Small intestine (tissue), 7 donors: Measurements from ENCODE around the gene FZR1. TPM values are rescaled to one million over a fixed set of nuclear protein-coding genes. Genes with fewer than 3 reads are reported as not detected.
A peak's percentile ranks its signal among the peaks of the same experiment; 100 is the strongest.

ENCODE experiments used
- DNase-seq, 2 donors: peaks; one replicate each; pipeline versions ENCODE4 v3.0.0 to v3.0.0-alpha.2; 2013
- FAIRE-seq: peaks from 2 replicates; lab custom pipeline; 2012; peaks lifted over from hg19 to GRCh38; lab: Jason Lieb, UNC
- H3K27ac ChIP-seq, 3 donors: one replicate each; pipeline ENCODE4 v1.5.1; 2013; ENCODE audit warnings: low read length in 2 of 3, mild to moderate bottlenecking in 2 of 3, control low read depth in 1 of 3, inconsistent platforms in 1 of 3, low read depth in 1 of 3, moderate library complexity in 1 of 3
- H3K27me3 ChIP-seq, 3 donors: one replicate each; pipeline ENCODE4 v1.6.1; 2013; ENCODE audit warnings: low read length in 3 of 3, inconsistent platforms in 1 of 3; ENCODE audit not compliant: control insufficient read depth in 3 of 3, insufficient read depth in 3 of 3
- H3K36me3 ChIP-seq, 3 donors: one replicate each; pipeline ENCODE4 v1.6.1; 2013; ENCODE audit warnings: low read length in 3 of 3, inconsistent platforms in 1 of 3, low read depth in 1 of 3, mild to moderate bottlenecking in 1 of 3, moderate library complexity in 1 of 3; ENCODE audit not compliant: control insufficient read depth in 3 of 3, insufficient read depth in 2 of 3
- H3K4me1 ChIP-seq, 3 donors: one replicate each; pipeline ENCODE4 v1.6.1; 2013; ENCODE audit warnings: low read length in 2 of 3, inconsistent platforms in 1 of 3, low read depth in 1 of 3, mild to moderate bottlenecking in 1 of 3, moderate library complexity in 1 of 3; ENCODE audit not compliant: control insufficient read depth in 3 of 3, insufficient read depth in 2 of 3
- H3K4me3 ChIP-seq, 3 donors: one replicate each; pipeline ENCODE4 v1.5.1; 2013; ENCODE audit warnings: low read length in 3 of 3, control low read depth in 1 of 3, inconsistent platforms in 1 of 3, low read depth in 1 of 3, mild to moderate bottlenecking in 1 of 3, moderate library complexity in 1 of 3
- H3K9me3 ChIP-seq, 2 donors: one replicate each; pipeline ENCODE4 v1.6.1; 2013; ENCODE audit warnings: low read depth in 1 of 2, low read length in 1 of 2; ENCODE audit not compliant: control insufficient read depth in 2 of 2, insufficient read depth in 1 of 2
- WGBS, 3 donors: extraction: QIAGEN DNeasy Blood & Tissue Kit; methylation state at CpG; one replicate each; pipeline ENCODE4 v1.1.7; 2013; 5-methylcytosine and 5-hydroxymethylcytosine counted together
- polyA plus RNA-seq, 4 donors: library from polyadenylated mRNA; stranded (reverse) in 3 of 4; unstranded in 1 of 4; fragments of 200-250 nt in 3 of 4; fragments of 120-200 nt in 1 of 4; gene quantifications; one replicate each; pipeline versions ENCODE4 v1.2.1 to v1.2.3, GENCODE V29; 2013
- donor health status: healthy with polysubstance abuse.
- donor health status: control.
- donor health status: control.
- donor health status: Bipolar disorder and iron deficiency.
- donor health status: healthy.

Gene FZR1
- polyA plus RNA-seq, 4 donors = 29.5 to 39.0 (median 32.6) TPM

DNA sequence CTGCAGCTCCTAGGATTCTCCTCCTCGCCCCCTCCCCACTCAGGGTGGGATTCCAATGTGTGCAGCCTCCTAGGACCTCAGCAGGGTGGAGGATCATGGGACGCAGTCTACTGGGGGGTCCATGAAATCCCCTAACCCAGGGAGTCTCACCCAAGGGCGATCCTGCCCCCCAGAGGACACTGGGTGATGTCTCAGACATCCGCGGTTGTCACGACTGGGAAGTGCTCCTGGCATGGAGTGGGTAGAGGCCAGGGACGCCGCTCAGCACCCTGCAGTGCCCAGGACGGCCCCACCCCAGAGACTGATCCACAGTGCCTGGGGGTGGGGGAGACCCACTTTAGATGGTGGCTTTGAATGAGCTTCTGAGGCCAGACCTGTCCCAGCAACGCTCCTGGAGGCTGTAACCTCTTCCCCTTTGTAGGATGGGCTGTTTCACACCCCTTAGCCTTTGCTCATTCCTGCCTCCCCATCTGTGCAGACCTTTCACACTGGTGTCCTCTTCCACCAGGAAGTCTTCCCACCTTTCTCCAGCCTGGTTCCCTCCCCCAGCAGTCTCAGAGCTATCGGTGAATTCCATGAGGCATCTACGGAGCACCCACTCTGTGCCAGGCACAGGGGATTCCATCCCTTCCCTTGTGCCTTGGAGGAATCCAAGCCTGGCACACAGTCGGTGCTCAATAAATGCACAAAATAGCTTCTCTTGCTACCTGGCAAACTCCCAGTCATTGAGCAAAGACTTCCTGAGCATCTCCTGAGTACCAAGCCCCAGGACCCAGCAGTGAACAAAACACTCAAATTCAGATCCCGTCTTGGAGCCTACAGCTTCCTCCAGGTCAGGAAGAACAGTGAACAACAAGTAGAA, 36.2 kb upstream of the FZR1 start:
- peaks cover 0 to 28% (median 4%) of the 10 kb centered on the region in 3 donors for H3K4me1 ChIP-seq
- no peak overlapping the region for H3K27ac ChIP-seq
- DNase-seq (no peak), FAIRE-seq (no peak)
- peaks cover 0 to 29% (median 2%) of the 10 kb centered on the region in 3 donors for H3K36me3 ChIP-seq
- H3K27me3 ChIP-seq = peaks cover 0 to 15% (median 0%) of the 10 kb centered on the region in 3 donors
- 53 to 60% (median 58%) methylated on average over 13 to 14 of the region's 14 CpGs for WGBS, 3 donors
- H3K9me3 ChIP-seq = peaks cover 0 to 46% of the 10 kb centered on the region in 2 donors
- no peak overlapping the region for H3K4me3 ChIP-seq

DNA sequence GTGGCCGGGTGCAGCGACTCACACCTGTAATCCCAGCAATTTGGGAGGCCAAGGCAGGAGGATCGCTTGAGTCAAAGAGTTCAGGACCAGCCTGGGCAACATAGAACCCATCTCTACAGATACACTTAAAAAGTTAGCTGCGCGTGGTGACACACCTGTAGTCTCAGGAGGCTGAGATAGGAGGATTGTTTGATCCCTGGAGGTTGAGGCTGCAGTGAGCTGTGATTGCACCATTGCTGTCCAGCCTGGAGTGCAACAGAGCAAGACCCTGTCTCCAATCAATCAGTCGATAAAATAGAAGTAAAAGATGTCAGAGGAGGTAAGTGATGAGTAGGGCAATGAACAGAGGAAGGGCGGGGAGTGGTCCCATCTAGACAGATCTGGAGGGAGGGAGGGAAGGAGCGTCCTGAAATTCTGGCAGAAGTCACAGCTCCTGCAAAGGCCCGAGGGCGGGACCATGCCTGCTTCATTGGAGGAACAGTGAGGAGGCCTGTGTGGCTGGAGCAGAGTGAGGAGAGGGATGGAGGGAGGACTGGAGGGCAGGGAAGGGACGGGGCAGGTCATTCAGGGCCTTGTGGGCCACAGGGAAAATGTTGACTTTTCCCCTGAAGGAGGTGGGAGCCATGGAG, 35.5 kb upstream of the FZR1 start:
- FAIRE-seq (no peak), DNase-seq (no peak)
- Histone ChIP-seq H3K36me3 (peaks cover 0 to 36% (median 2%) of the 10 kb centered on the region in 3 donors), H3K27ac (no peak overlapping the region), H3K4me3 (no peak overlapping the region), H3K27me3 (peaks cover 0 to 9% (median 0%) of the 10 kb centered on the region in 3 donors), H3K9me3 (peaks cover 0 to 43% of the 10 kb centered on the region in 2 donors), H3K4me1 (peaks cover 0 to 34% (median 4%) of the 10 kb centered on the region in 3 donors)
- 62 to 65% (median 62%) methylated on average over 11 of the region's 11 CpGs for WGBS, 3 donors

DNA sequence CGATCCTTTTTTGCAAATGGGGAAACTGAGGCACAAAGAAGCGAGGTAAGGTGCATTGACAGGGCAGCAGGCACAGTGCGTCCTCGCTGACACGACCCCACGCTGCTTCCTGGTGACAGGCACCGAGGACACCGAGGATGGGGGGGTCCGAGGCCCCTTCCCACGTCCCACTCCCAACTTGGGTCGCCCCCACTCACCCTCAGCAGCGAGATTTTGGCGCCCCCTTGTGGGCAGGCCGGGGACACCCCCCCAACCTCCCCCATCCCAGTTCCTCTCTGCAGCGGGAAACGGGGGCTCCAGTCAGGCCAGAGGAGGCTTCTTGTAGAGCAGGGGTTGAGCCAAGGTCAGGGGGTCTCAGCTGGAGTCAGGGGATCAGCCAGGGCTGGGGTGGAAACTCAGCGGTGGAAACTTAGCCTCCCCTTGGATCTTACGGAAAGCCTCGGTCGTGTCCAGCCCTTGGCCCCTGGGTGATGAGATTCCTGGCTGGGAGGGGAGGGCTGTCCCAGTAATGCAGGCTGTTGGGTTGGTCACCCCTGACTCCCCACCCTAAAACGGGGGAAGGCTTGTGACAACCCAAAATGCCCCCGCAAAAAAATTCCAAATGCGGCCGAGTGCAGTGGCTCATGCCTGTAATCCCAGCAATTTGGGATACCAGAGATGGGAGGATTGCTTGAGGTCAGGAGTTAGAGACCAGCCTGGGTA, 34.0 kb upstream of the FZR1 start:
- peaks cover 0 to 29% of the 10 kb centered on the region in 2 donors for H3K9me3 ChIP-seq
- no peak overlapping the region for H3K4me3 ChIP-seq
- H3K36me3 ChIP-seq = peaks cover 0 to 46% (median 7%) of the 10 kb centered on the region in 3 donors
- WGBS, 3 donors = 29 to 36% (median 35%) methylated on average over 24 of the region's 24 CpGs
- no peak for FAIRE-seq
- no peak for DNase-seq
- H3K4me1 ChIP-seq = peaks cover 0 to 34% (median 4%) of the 10 kb centered on the region in 3 donors
- peaks cover 0 to 3% (median 0%) of the 10 kb centered on the region in 3 donors for H3K27me3 ChIP-seq
- H3K27ac ChIP-seq = peak overlapping the region in 1 of 3 donors; percentile 87

DNA sequence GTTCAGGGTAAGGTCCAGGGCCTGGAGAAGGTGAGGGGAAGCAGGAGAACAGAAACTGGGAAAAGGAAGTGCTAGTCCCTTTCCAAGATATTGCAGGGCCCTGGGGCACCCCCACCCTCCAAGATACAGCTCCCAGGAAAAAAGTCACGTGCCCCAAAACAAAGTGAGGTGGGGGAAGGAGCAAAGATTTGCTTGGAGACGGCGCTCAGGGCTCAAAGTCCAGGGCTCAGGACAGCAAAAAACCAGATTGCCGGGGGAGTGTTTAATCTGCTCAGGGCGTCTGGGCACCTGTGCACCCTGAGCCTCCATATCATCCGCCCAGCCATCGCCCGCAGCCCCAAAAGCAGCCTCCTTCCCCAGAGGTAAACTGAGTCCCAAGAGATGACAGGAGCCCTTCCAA, 32.1 kb upstream of the FZR1 start:
- Histone ChIP-seq H3K36me3 (peaks cover 0 to 63% (median 7%) of the 10 kb centered on the region in 3 donors), H3K4me1 (peaks cover 0 to 37% (median 4%) of the 10 kb centered on the region in 3 donors), H3K9me3 (peaks cover 0 to 14% of the 10 kb centered on the region in 2 donors), H3K27ac (peak overlapping the region; percentile 71 to 87 (median 79)), H3K27me3 (peaks cover 0 to 3% (median 0%) of the 10 kb centered on the region in 3 donors), H3K4me3 (peak overlapping the region in 1 of 3 donors; percentile 1)
- DNase-seq (peak; percentile 95 to 96), FAIRE-seq (no peak)
- 16 to 66% (median 23%) methylated on average over 8 of the region's 8 CpGs for WGBS, 3 donors

- peaks cover 0 to 41% (median 4%) of the 10 kb centered on the region in 3 donors for H3K4me1 ChIP-seq
These were observed 31.5 kb upstream of the FZR1 start for GRCh38 chr19:3474614-3475013.

GRCh38 chr19:3475449-3475848, 30.7 kb upstream of the FZR1 start:
- H3K27me3 ChIP-seq = peaks cover 0 to 3% (median 0%) of the 10 kb centered on the region in 3 donors
- WGBS, 3 donors = 86 to 93% (median 91%) methylated on average over 4 of the region's 4 CpGs
- no peak for DNase-seq
- H3K4me1 ChIP-seq = peaks cover 0 to 41% (median 4%) of the 10 kb centered on the region in 3 donors
- H3K27ac ChIP-seq = no peak overlapping the region
- peaks cover 0 to 60% (median 7%) of the 10 kb centered on the region in 3 donors for H3K36me3 ChIP-seq
- H3K9me3 ChIP-seq = peaks cover 0 to 5% of the 10 kb centered on the region in 2 donors
- H3K4me3 ChIP-seq = no peak overlapping the region
- no peak for FAIRE-seq

More at GRCh38 chr19:3474614-3475013, 31.5 kb upstream of the FZR1 start:
- DNase-seq = no peak
- FAIRE-seq = no peak
- Histone ChIP-seq H3K27me3 (peaks cover 0 to 3% (median 0%) of the 10 kb centered on the region in 3 donors), H3K9me3 (peaks cover 0 to 11% of the 10 kb centered on the region in 2 donors), H3K27ac (peak overlapping the region; percentile 71 to 87 (median 79)), H3K36me3 (peaks cover 0 to 60% (median 7%) of the 10 kb centered on the region in 3 donors), H3K4me3 (peak overlapping the region in 1 of 3 donors; percentile 1)
- 39 to 76% (median 62%) methylated on average over 2 of the region's 2 CpGs for WGBS, 3 donors

- Histone ChIP-seq H3K4me1 (peaks cover 0 to 55% (median 4%) of the 10 kb centered on the region in 3 donors), H3K36me3 (peaks cover 0 to 60% (median 7%) of the 10 kb centered on the region in 3 donors), H3K27me3 (peaks cover 0 to 4% (median 3%) of the 10 kb centered on the region in 3 donors), H3K9me3 (peaks cover 0 to 5% of the 10 kb centered on the region in 2 donors), H3K4me3 (no peak overlapping the region), H3K27ac (no peak overlapping the region)
- FAIRE-seq (no peak), DNase-seq (no peak)
- 70 to 95% (median 93%) methylated on average over 2 of the region's 2 CpGs for WGBS, 3 donors
These were observed 29.3 kb upstream of the FZR1 start for GRCh38 chr19:3476830-3477229.
